OCI-LY1 (cell line): ENCODE data around the gene IFT57.

Source experiments
- CTCF ChIP-seq: fragments of 200-600 bp; sonication (generic), shearing (Covaris generic); IDR thresholded peaks from 2 replicates; pipeline ENCODE4 v1.5.1; 2017; ENCODE audit warnings: mild to moderate bottlenecking, antibody characterized with exemption, low read length, moderate library complexity, mixed read lengths
- EZH2 ChIP-seq: fragments of 200-600 bp; sonication (generic), shearing (Covaris generic); IDR thresholded peaks from 2 replicates; pipeline ENCODE4 v1.8.0; 2017; ENCODE audit warnings: borderline replicate concordance, mixed run types, mild to moderate bottlenecking, antibody characterized with exemption, low read length, moderate library complexity, mixed read lengths

GRCh38 chr3:108185536-108185935, 36.7 kb downstream of the IFT57 start:
- TF ChIP-seq CTCF: no peak
- no peak for TF ChIP-seq EZH2
